AG04450 (cell line): ENCODE results near the gene CMTM5. TPM values are rescaled to one million over a fixed set of nuclear protein-coding genes. Genes with fewer than 3 reads are reported as not detected.

Source experiments
- CTCF ChIA-PET: fragments of 300-600, 350-600 bp; formaldehyde crosslinking; extraction: SDS; loops from one replicate; lab custom pipeline; 2022; ENCODE audit warnings: antibody characterized with exemption, inconsistent platforms; lab: Charles Lee
- POLR2A ChIA-PET: fragments of 350-600 bp; formaldehyde crosslinking; extraction: SDS; loops from one replicate; lab custom pipeline; 2021; ENCODE audit warnings: antibody characterized with exemption, inconsistent platforms; lab: Yijun Ruan, JAX
- DNase-seq: peaks from one replicate; pipeline ENCODE4 v3.0.0-alpha.2; 2011; ENCODE audit warnings: low read depth, low spot score
- H3K27ac ChIP-seq: one replicate; pipeline ENCODE4 v1.5.1; 2012; ENCODE audit warnings: low read depth, low read length, control low read depth
- H3K27me3 ChIP-seq: one replicate; pipeline ENCODE4 v1.6.0; 2012; ENCODE audit warnings: low read length; ENCODE audit not compliant: control insufficient read depth, insufficient read depth
- H3K4me3 ChIP-seq: 2 replicates; pipeline ENCODE4 v1.5.1; 2011; ENCODE audit warnings: mild to moderate bottlenecking, low read depth, low read length, control low read depth
- H3K9me3 ChIP-seq: 2 replicates; pipeline ENCODE4 v1.5.1; 2012; ENCODE audit warnings: low read length; ENCODE audit not compliant: control insufficient read depth, insufficient read depth
- CTCF ChIP-seq: IDR thresholded peaks from 2 replicates; pipeline ENCODE4 v1.5.1; 2011; ENCODE audit warnings: low read depth, low read length, control low read depth, inconsistent platforms
- polyA plus RNA-seq: library from polyadenylated mRNA; depleted of rRNA; stranded (reverse); fragments of >200 nt; gene quantifications from 2 replicates; pipeline ENCODE4 v1.2.3, GENCODE V29; 2011

Gene CMTM5
- polyA plus RNA-seq, 1 experiment, result 0.37 TPM

GRCh38 chr14:23371865-23372264 is 5.0 kb upstream of the CMTM5 start:
- no peak overlapping the region for H3K27ac ChIP-seq
- TF ChIP-seq CTCF, result no peak
- ChIA-PET POLR2A (no interaction called here), CTCF (no interaction called here)
- H3K4me3 ChIP-seq, result no peak overlapping the region
- H3K27me3 ChIP-seq, result peaks cover 26% of the 10 kb centered on the region
- DNase-seq, result no peak
- H3K9me3 ChIP-seq, result no peaks in the 10 kb centered on the region

GRCh38 chr14:23372509-23372908 is 4.3 kb upstream of the CMTM5 start, which contains the start of gene IL25:
Gene IL25 (plus strand): TSS chr14:23372809.
- ChIA-PET POLR2A (no interaction called here), CTCF (no interaction called here)
- Histone ChIP-seq H3K9me3 (no peaks in the 10 kb centered on the region), H3K27ac (no peak within 1 kb of the TSS), H3K27me3 (peaks cover 31% of the 10 kb centered on the region), H3K4me3 (no peak within 1 kb of the TSS)
- no peak for DNase-seq
- no peak for TF ChIP-seq CTCF

GRCh38 chr14:23373041-23373440 is 3.8 kb upstream of the CMTM5 start:
- no peak for DNase-seq
- ChIA-PET CTCF (interaction anchor here (0.6 kb wide), 1 partner anchor 101 kb away, joined by 4 read pairs; no protein-coding TSS in a partner anchor), POLR2A (no interaction called here)
- H3K27ac ChIP-seq, result no peak overlapping the region
- peaks cover 36% of the 10 kb centered on the region for H3K27me3 ChIP-seq
- TF ChIP-seq CTCF, result no peak
- H3K9me3 ChIP-seq, result no peaks in the 10 kb centered on the region
- no peak overlapping the region for H3K4me3 ChIP-seq

GRCh38 chr14:23375527-23376251 is 1.2 kb upstream of the CMTM5 start:
- Histone ChIP-seq H3K27me3 (peaks cover 42% of the 10 kb centered on the region), H3K27ac (no peak overlapping the region), H3K9me3 (no peaks in the 10 kb centered on the region), H3K4me3 (no peak overlapping the region)
- POLR2A ChIA-PET, result interaction anchor here (1.3 kb wide), 1 partner anchor 54 kb away, joined by 3 read pairs; no protein-coding TSS in a partner anchor
- no peak for DNase-seq
- CTCF ChIA-PET, result interaction anchor here (0.6 to 1.0 kb wide), 3 partner anchors 49 to 185 kb away, joined by 4 to 5 read pairs (median 5); no protein-coding TSS in a partner anchor
- TF ChIP-seq CTCF, result no peak

GRCh38 chr14:23377198-23377550 is 328 bp downstream of the CMTM5 start:
- Histone ChIP-seq H3K27ac (no peak overlapping the region), H3K9me3 (no peaks in the 10 kb centered on the region), H3K27me3 (peaks cover 39% of the 10 kb centered on the region), H3K4me3 (no peak overlapping the region)
- no peak for DNase-seq
- POLR2A ChIA-PET, result no interaction called here
- no peak for TF ChIP-seq CTCF
- CTCF ChIA-PET, result interaction anchor here (4.8 kb wide), 1 partner anchor 52 kb away, joined by 138 read pairs; the partner anchor contains the start of gene PABPN1
